ENCODE results near the gene RUNX2. TPM values are rescaled to one million over a fixed set of nuclear protein-coding genes. Genes with fewer than 3 reads are reported as not detected.

Gene RUNX2
- total RNA-seq, 4 donors from 2014 or later = 1.4 to 3.6 (median 2.3) TPM

GRCh38 chr6:45494416-45495135, 166.4 kb downstream of the RUNX2 start:
- intact Hi-C loops (cut with DNase I) = no loop called here
- 79 to 81% methylated on average over 3 of the region's 3 CpGs for WGBS, 2 donors
- DNase-seq = no peak
- Histone ChIP-seq H3K9me3 (no peaks in the 10 kb centered on the region), H3K4me1 (no peaks in the 10 kb centered on the region), H3K4me3 (no peak overlapping the region), H3K36me3 (no peaks in the 10 kb centered on the region), H3K27me3 (no peaks in the 10 kb centered on the region), H3K27ac (no peak overlapping the region)
- TF ChIP-seq CTCF (IDR thresholded peaks at IDR 0.05) = no peak

GRCh38 chr6:45495429-45496084, 167.4 kb downstream of the RUNX2 start:
- Histone ChIP-seq H3K4me1 (no peaks in the 10 kb centered on the region), H3K27me3 (no peaks in the 10 kb centered on the region), H3K27ac (no peak overlapping the region), H3K4me3 (no peak overlapping the region), H3K36me3 (no peaks in the 10 kb centered on the region), H3K9me3 (no peaks in the 10 kb centered on the region)
- DNase-seq = no peak
- no peak for TF ChIP-seq CTCF (IDR thresholded peaks at IDR 0.05)
- no peak for TF ChIP-seq POLR2A (IDR thresholded peaks at IDR 0.05)
- intact Hi-C loops (cut with DNase I) = no loop called here
- 63 to 69% methylated on average over 3 of the region's 3 CpGs for WGBS, 2 donors

GRCh38 chr6:45496085-45496433, 167.9 kb downstream of the RUNX2 start:
- TF ChIP-seq POLR2A (IDR thresholded peaks at IDR 0.05) = no peak
- TF ChIP-seq CTCF (IDR thresholded peaks at IDR 0.05) = no peak
- H3K27ac ChIP-seq = no peak overlapping the region
- no peak for DNase-seq
- WGBS, 2 donors = 86 to 87% methylated on average over 6 of the region's 6 CpGs
- no peaks in the 10 kb centered on the region for H3K9me3 ChIP-seq
- intact Hi-C loops (cut with DNase I) = no loop called here
- H3K4me1 ChIP-seq = no peaks in the 10 kb centered on the region
- no peak overlapping the region for H3K4me3 ChIP-seq
- no peaks in the 10 kb centered on the region for H3K36me3 ChIP-seq
- no peaks in the 10 kb centered on the region for H3K27me3 ChIP-seq

- H3K4me1 ChIP-seq = no peaks in the 10 kb centered on the region
- no peak overlapping the region for H3K27ac ChIP-seq
- TF ChIP-seq CTCF (IDR thresholded peaks at IDR 0.05) = no peak
- TF ChIP-seq POLR2A (IDR thresholded peaks at IDR 0.05) = no peak
- WGBS, 2 donors = 50 to 75% methylated on average over 1 of the region's 1 CpG
- no peaks in the 10 kb centered on the region for H3K27me3 ChIP-seq
- no peaks in the 10 kb centered on the region for H3K9me3 ChIP-seq
- no peak overlapping the region for H3K4me3 ChIP-seq
- no peak for DNase-seq
- H3K36me3 ChIP-seq = no peaks in the 10 kb centered on the region
- intact Hi-C loops (cut with DNase I) = no loop called here
These were observed 170.5 kb downstream of the RUNX2 start for GRCh38 chr6:45498591-45498990.

GRCh38 chr6:45500924-45501816, 173.0 kb downstream of the RUNX2 start:
- peaks cover 0 to 9% (median 3%) of the 10 kb centered on the region in 3 donors for H3K4me1 ChIP-seq
- WGBS, 2 donors = 84 to 93% methylated on average over 6 of the region's 6 CpGs

More at GRCh38 chr6:45500924-45501816, 173.0 kb downstream of the RUNX2 start:
- Histone ChIP-seq H3K27me3 (no peaks in the 10 kb centered on the region), H3K4me3 (no peak overlapping the region), H3K9me3 (no peaks in the 10 kb centered on the region), H3K36me3 (no peaks in the 10 kb centered on the region), H3K27ac (no peak overlapping the region)
- TF ChIP-seq CTCF (IDR thresholded peaks at IDR 0.05) (no peak), POLR2A (IDR thresholded peaks at IDR 0.05) (no peak)
- intact Hi-C loops (cut with DNase I) = no loop called here
- DNase-seq = no peak

Measured in esophagus squamous epithelium (tissue), 5 donors.